BLaER1 treated with 17β-estradiol and CSF1 and Interleukin-3, amounts not matched to agents 10 nM and 100 nM (cell line): ENCODE data around the gene GDF10.

Source experiments
- H3K27ac ChIP-seq, 11 experiments: shearing (Covaris generic); formaldehyde crosslinking; 2 replicates each; pipeline ENCODE4 v1.8.1; 2022
- H3K27me3 ChIP-seq, 11 experiments: shearing (Covaris generic); formaldehyde crosslinking; 2 replicates each; pipeline ENCODE4 v1.8.1; 2022
- H3K36me3 ChIP-seq, 11 experiments: shearing (Covaris generic); formaldehyde crosslinking; 2 replicates each; pipeline ENCODE4 v1.8.1; 2022
- H3K4me1 ChIP-seq, 10 experiments: shearing (Covaris generic); formaldehyde crosslinking; 2 replicates each; pipeline ENCODE4 v1.8.1; 2022
- H3K4me2 ChIP-seq, 11 experiments: shearing (Covaris generic); formaldehyde crosslinking; 2 replicates each; pipeline ENCODE4 v1.8.1; 2022
- H3K4me3 ChIP-seq, 10 experiments: shearing (Covaris generic); formaldehyde crosslinking; 2 replicates each; pipeline ENCODE4 v1.8.1; 2022
- H3K9ac ChIP-seq, 11 experiments: shearing (Covaris generic); formaldehyde crosslinking; 2 replicates each; pipeline ENCODE4 v1.8.1; 2022
- H3K9me3 ChIP-seq, 11 experiments: shearing (Covaris generic); formaldehyde crosslinking; replicated peaks in 1 of 11; 2 replicates each; pipeline ENCODE4 v1.8.1; 2022
- H4K20me1 ChIP-seq, 11 experiments: shearing (Covaris generic); formaldehyde crosslinking; 2 replicates each; pipeline ENCODE4 v1.8.1; 2022
- Cebpa-rat ChIP-seq, 11 experiments: shearing (Covaris generic); IDR thresholded peaks; 2 replicates each; pipeline ENCODE4 v1.8.1; 2022

The GDF10 gene

GRCh38 chr10:47255866-47256265 is 44.1 kb upstream of the GDF10 start:
- TF ChIP-seq Cebpa-rat (IDR thresholded peaks at IDR 0.05): no peak
- Histone ChIP-seq H3K36me3 (0 out of 22 replicates have a peak, but pooled peaks cover 0 to 3% (median 0%) of the 10 kb centered on the region in 11 experiments), H3K27ac (peak overlapping the region in 8 of 11 experiments; percentile 83 to 94 (median 90); a peak in 16 of 22 replicates), H3K4me1 (peaks cover 58 to 83% (median 75%) of the 10 kb centered on the region in 10 experiments), H3K9ac (peak overlapping the region in 4 of 11 experiments; percentile 2 to 42 (median 9); a peak in 5 of 22 replicates), H4K20me1 (peaks cover 0 to 6% (median 0%) of the 10 kb centered on the region in 11 experiments; a peak in 2 of 22 replicates), H3K4me2 (peak overlapping the region in 10 of 11 experiments; percentile 1 to 91 (median 77); a peak in 19 of 22 replicates), H3K27me3 (peaks cover 0 to 89% (median 0%) of the 10 kb centered on the region in 11 experiments; a peak in 6 of 22 replicates), H3K9me3 (peaks cover 0 to 19% (median 12%) of the 10 kb centered on the region in 11 experiments; a peak in 16 of 22 replicates), H3K4me3 (0 out of 20 replicates have a peak overlapping the region, but pooled peaks of 1 of the 10 experiments have one; percentile 18)

GRCh38 chr10:47256751-47257336 is 43.2 kb upstream of the GDF10 start:
- Histone ChIP-seq H3K27me3 (peaks cover 0 to 82% (median 0%) of the 10 kb centered on the region in 11 experiments; a peak in 6 of 22 replicates), H3K4me1 (peaks cover 63 to 86% (median 84%) of the 10 kb centered on the region in 10 experiments), H3K4me3 (peak overlapping the region in 4 of 10 experiments; percentile 28 to 42 (median 32); a peak in 5 of 20 replicates), H3K36me3 (0 out of 22 replicates have a peak, but pooled peaks cover 0 to 3% (median 0%) of the 10 kb centered on the region in 11 experiments), H3K9me3 (peaks cover 0 to 19% (median 12%) of the 10 kb centered on the region in 11 experiments; a peak in 16 of 22 replicates), H3K27ac (peak overlapping the region in 9 of 11 experiments; percentile 68 to 94 (median 90); a peak in 18 of 22 replicates), H3K4me2 (peak overlapping the region; percentile 67 to 91 (median 75)), H4K20me1 (peaks cover 0 to 7% (median 0%) of the 10 kb centered on the region in 11 experiments; a peak in 2 of 22 replicates), H3K9ac (peak overlapping the region in 8 of 11 experiments; percentile 61 to 77 (median 72); a peak in 13 of 22 replicates)
- TF ChIP-seq Cebpa-rat (IDR thresholded peaks at IDR 0.05): no peak

DNA sequence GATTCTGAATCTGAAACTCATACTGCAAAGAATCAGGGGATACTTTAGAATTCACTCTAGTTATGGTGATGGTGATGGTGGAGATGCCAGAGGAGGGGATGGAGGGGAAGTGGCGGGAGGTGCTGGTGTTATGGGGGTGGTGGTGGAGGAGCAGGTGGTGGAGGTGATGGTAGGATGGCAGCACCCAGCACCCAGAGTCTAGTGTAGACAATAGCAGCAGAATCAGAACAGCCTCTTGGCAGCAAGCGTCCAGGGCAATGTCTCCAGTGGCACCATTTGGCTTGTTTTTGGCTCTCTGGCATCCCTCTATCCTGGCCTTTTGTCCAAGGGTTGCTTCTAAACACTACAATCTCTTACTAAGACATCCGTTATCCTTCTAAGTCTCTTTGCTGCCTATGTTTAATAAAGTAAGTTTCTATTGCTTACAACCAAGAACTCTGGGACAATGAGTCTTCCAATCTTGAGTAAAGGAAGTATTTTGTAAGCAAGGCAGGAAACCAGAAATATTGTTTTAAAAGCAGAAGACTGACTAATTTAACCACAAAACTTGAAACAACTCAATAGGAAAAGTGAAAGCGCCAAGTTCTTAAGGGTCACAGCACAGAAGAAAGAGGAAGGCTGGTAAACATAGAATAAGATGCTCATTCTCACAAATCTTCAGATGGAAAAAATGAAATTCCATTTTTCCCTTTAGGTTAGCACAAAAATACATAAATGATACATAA is 42.4 kb upstream of the GDF10 start:
- Histone ChIP-seq H3K27ac (peak overlapping the region in 9 of 11 experiments; percentile 68 to 94 (median 90); a peak in 18 of 22 replicates), H4K20me1 (peaks cover 0 to 7% (median 0%) of the 10 kb centered on the region in 11 experiments; a peak in 2 of 22 replicates), H3K4me1 (peaks cover 63 to 87% (median 84%) of the 10 kb centered on the region in 10 experiments), H3K36me3 (0 out of 22 replicates have a peak, but pooled peaks cover 0 to 3% (median 0%) of the 10 kb centered on the region in 11 experiments), H3K9ac (peak overlapping the region in 9 of 11 experiments; percentile 32 to 77 (median 72); a peak in 17 of 22 replicates), H3K9me3 (peaks cover 0 to 19% (median 12%) of the 10 kb centered on the region in 11 experiments; a peak in 16 of 22 replicates), H3K4me3 (peak overlapping the region in 5 of 10 experiments; percentile 24 to 42 (median 30); a peak in 4 of 20 replicates), H3K4me2 (peak overlapping the region; percentile 67 to 91 (median 75)), H3K27me3 (peaks cover 0 to 82% (median 0%) of the 10 kb centered on the region in 11 experiments; a peak in 6 of 22 replicates)
- TF ChIP-seq Cebpa-rat (IDR thresholded peaks at IDR 0.05): peak in 4 of 11 experiments; percentile 22 to 53 (median 34); a peak in 1 of 22 replicates

GRCh38 chr10:47258921-47259320 is 41.1 kb upstream of the GDF10 start:
- Histone ChIP-seq H3K27me3 (peaks cover 0 to 82% (median 0%) of the 10 kb centered on the region in 11 experiments; a peak in 6 of 22 replicates), H3K9me3 (peaks cover 0 to 28% (median 12%) of the 10 kb centered on the region in 11 experiments; a peak in 17 of 22 replicates), H3K4me1 (peaks cover 57 to 80% (median 76%) of the 10 kb centered on the region in 10 experiments), H3K4me2 (peak overlapping the region in 9 of 11 experiments; percentile 64 to 91 (median 81); a peak in 16 of 22 replicates), H3K27ac (peak overlapping the region in 8 of 11 experiments; percentile 83 to 94 (median 90); a peak in 16 of 22 replicates), H4K20me1 (peaks cover 0 to 7% (median 0%) of the 10 kb centered on the region in 11 experiments; a peak in 2 of 22 replicates), H3K4me3 (no peak overlapping the region), H3K9ac (0 out of 22 replicates have a peak overlapping the region, but pooled peaks of 1 of the 11 experiments have one; percentile 57), H3K36me3 (0 out of 22 replicates have a peak, but pooled peaks cover 0 to 3% (median 0%) of the 10 kb centered on the region in 11 experiments)
- no peak for TF ChIP-seq Cebpa-rat (IDR thresholded peaks at IDR 0.05)

DNA sequence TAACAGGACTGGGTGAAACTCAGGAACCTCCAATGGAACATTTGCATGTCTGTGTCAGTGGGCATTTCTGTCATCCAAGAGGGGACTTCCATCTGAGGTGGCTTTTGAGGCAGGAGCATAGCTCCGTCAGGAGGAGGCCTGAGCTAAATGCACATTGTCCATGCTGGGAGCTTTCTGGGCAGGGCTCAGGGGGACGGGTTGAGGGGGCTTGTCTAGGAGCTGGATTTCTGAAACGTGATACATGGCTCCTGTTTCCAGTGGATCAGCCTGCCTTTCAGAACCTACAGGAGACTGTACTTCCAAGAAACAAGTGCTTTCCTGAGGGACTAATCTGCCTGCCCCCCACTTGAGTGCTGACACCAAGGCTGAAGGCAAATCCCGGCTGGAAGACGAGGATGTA is 40.5 kb upstream of the GDF10 start:
- Histone ChIP-seq H3K9me3 (peaks cover 0 to 34% (median 12%) of the 10 kb centered on the region in 11 experiments; a peak in 18 of 22 replicates), H4K20me1 (peaks cover 0 to 7% (median 0%) of the 10 kb centered on the region in 11 experiments; a peak in 2 of 22 replicates), H3K9ac (no peak overlapping the region), H3K4me2 (peak overlapping the region in 9 of 11 experiments; percentile 9 to 91 (median 81); a peak in 15 of 22 replicates), H3K36me3 (0 out of 22 replicates have a peak, but pooled peaks cover 0 to 3% (median 0%) of the 10 kb centered on the region in 11 experiments), H3K4me1 (peaks cover 51 to 74% (median 71%) of the 10 kb centered on the region in 10 experiments), H3K27me3 (peaks cover 0 to 82% (median 0%) of the 10 kb centered on the region in 11 experiments; a peak in 6 of 22 replicates), H3K27ac (peak overlapping the region in 8 of 11 experiments; percentile 66 to 94 (median 90); a peak in 16 of 22 replicates), H3K4me3 (no peak overlapping the region)
- no peak for TF ChIP-seq Cebpa-rat (IDR thresholded peaks at IDR 0.05)

DNA sequence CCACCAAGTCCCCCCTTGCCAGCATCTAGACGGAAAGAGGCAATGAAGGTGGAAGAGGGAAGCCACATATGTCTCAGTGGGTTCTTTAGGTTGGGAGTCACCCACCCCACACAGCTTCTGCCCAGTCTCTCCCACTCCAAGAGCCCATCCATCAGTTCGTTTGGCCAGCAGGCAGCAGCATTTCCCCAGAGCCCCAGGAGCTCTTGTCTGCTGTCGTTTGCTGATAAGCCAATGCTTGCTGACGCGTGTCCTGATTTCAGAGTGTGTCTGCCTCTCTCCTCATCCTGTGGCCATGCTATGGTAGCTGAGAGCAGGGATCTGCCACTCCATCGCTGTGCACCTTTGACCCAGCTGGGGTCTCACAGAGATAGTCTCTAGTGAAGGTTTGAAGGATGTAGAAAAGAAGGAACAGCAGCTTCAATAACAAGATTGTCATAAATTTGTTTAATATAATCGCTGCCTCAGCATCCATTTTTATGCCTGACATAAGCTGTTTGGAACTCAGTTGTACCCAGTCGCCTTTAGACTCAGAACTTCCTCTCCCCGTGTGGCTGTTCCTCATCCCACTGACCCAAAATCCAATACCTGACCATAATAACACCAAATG is 39.4 kb upstream of the GDF10 start:
- peak overlapping the region; percentile 51 to 91 (median 75) for H3K4me2 ChIP-seq
- no peak for TF ChIP-seq Cebpa-rat (IDR thresholded peaks at IDR 0.05)
- H3K4me1 ChIP-seq: peaks cover 40 to 74% (median 69%) of the 10 kb centered on the region in 10 experiments

GRCh38 chr10:47261121-47261520 is 38.9 kb upstream of the GDF10 start:
- peaks cover 0 to 7% (median 0%) of the 10 kb centered on the region in 11 experiments; a peak in 2 of 22 replicates for H4K20me1 ChIP-seq
- peak overlapping the region; percentile 51 to 91 (median 75); a peak in 21 of 22 replicates for H3K4me2 ChIP-seq
- peak overlapping the region in 7 of 11 experiments; percentile 22 to 63 (median 46); a peak in 9 of 22 replicates for H3K9ac ChIP-seq
- 0 out of 22 replicates have a peak, but pooled peaks cover 0 to 3% (median 0%) of the 10 kb centered on the region in 11 experiments for H3K36me3 ChIP-seq
- H3K4me3 ChIP-seq: no peak overlapping the region
- H3K4me1 ChIP-seq: peaks cover 35 to 69% (median 64%) of the 10 kb centered on the region in 10 experiments
- peaks cover 0 to 79% (median 0%) of the 10 kb centered on the region in 11 experiments; a peak in 5 of 22 replicates for H3K27me3 ChIP-seq
- peaks cover 0 to 47% (median 19%) of the 10 kb centered on the region in 11 experiments; a peak in 18 of 22 replicates for H3K9me3 ChIP-seq
- no peak for TF ChIP-seq Cebpa-rat (IDR thresholded peaks at IDR 0.05)
- H3K27ac ChIP-seq: peak overlapping the region in 9 of 11 experiments; percentile 16 to 94 (median 90); a peak in 17 of 22 replicates

More for the DNA sequence above, 39.4 kb upstream of the GDF10 start:
- Histone ChIP-seq H4K20me1 (peaks cover 0 to 7% (median 0%) of the 10 kb centered on the region in 11 experiments; a peak in 2 of 22 replicates), H3K4me3 (no peak overlapping the region), H3K27me3 (peaks cover 0 to 81% (median 0%) of the 10 kb centered on the region in 11 experiments; a peak in 6 of 22 replicates), H3K9me3 (peaks cover 0 to 45% (median 17%) of the 10 kb centered on the region in 11 experiments; a peak in 18 of 22 replicates), H3K27ac (peak overlapping the region in 9 of 11 experiments; percentile 16 to 94 (median 90); a peak in 17 of 22 replicates), H3K9ac (peak overlapping the region in 7 of 11 experiments; percentile 22 to 63 (median 46); a peak in 10 of 22 replicates), H3K36me3 (0 out of 22 replicates have a peak, but pooled peaks cover 0 to 3% (median 0%) of the 10 kb centered on the region in 11 experiments)
